K562 (cell line): ENCODE data around the gene POLL. TPM values are rescaled to one million over a fixed set of nuclear protein-coding genes. Genes with fewer than 3 reads are reported as not detected.

ENCODE experiments used
- ATAC-seq: fragments of 200-7000 bp; cut with Tn5 transposase; 3 replicates; pipeline ENCODE4 v1.9.1; 2020; ENCODE audit warnings: moderate library complexity
- BruUV-seq: library from RNA; stranded (reverse); fragments of 400-500 nt; replicated peaks from 2 replicates; lab custom pipeline; 2021; lab: Mats Ljungman, UMichigan
- CTCF ChIA-PET: fragments of 300-600 bp; formaldehyde crosslinking; extraction: SDS; loops from one replicate; lab custom pipeline; 2021; ENCODE audit warnings: low intra/inter-chr PET ratio; lab: Yijun Ruan, JAX
- POLR2A ChIA-PET: fragments of 300-600, 350-650 bp; sonication (Branson Sonifier 250); formaldehyde crosslinking; extraction: SDS; loops from one replicate; lab custom pipeline; 2021; ENCODE audit warnings: antibody characterized with exemption, inconsistent platforms; lab: Yijun Ruan, JAX
- DNase-seq, 4 experiments: peaks; one replicate each; pipeline versions ENCODE4 v3.0.0 to v3.0.0-alpha.2; 2011 to 2018; ENCODE audit warnings: low spot score in 3 of 4, mixed read lengths in 3 of 4; ENCODE audit errors: extremely low read depth in 1 of 4
- FAIRE-seq: peaks from 2 replicates; lab custom pipeline; 2011; peaks lifted over from hg19 to GRCh38; lab: Jason Lieb, UNC
- H2AFZ ChIP-seq: 2 replicates; pipeline ENCODE4 v1.6.0; 2011; ENCODE audit warnings: low read depth, low read length, control low read depth, inconsistent platforms
- H3K27ac ChIP-seq: fragments of 200-600 bp; 3 replicates; pipeline ENCODE4 v1.8.0; 2011; ENCODE audit warnings: low read depth, mild to moderate bottlenecking, control low read depth, inconsistent platforms, low read length, moderate library complexity, mixed read lengths; ENCODE audit errors: extremely low read depth
- H3K27me3 ChIP-seq, 2 experiments: fragments of 300-600 bp in 1 of 2; 2 replicates in 1 of 2; 3 replicates in 1 of 2; pipeline versions ENCODE4 v1.6.0 to v1.8.0; 2011; ENCODE audit warnings: inconsistent platforms in 2 of 2, low read length in 2 of 2, mild to moderate bottlenecking in 1 of 2, mixed read lengths in 1 of 2, moderate library complexity in 1 of 2; ENCODE audit not compliant: control insufficient read depth in 2 of 2, insufficient read depth in 2 of 2
- H3K36me3 ChIP-seq: fragments of 300-600 bp; 3 replicates; pipeline ENCODE4 v1.8.0; 2011; ENCODE audit warnings: mild to moderate bottlenecking, low read length, inconsistent platforms; ENCODE audit not compliant: control insufficient read depth, insufficient read depth
- H3K4me1 ChIP-seq, 2 experiments: fragments of 200-600 bp in 1 of 2; replicated peaks in 1 of 2; 2 replicates in 1 of 2; 3 replicates in 1 of 2; pipeline versions ENCODE4 v1.5.1 to v1.8.0; 2011; ENCODE audit warnings: inconsistent platforms in 2 of 2, low read length in 2 of 2, mild to moderate bottlenecking in 1 of 2, mixed read lengths in 1 of 2, moderate library complexity in 1 of 2; ENCODE audit not compliant: control insufficient read depth in 2 of 2, insufficient read depth in 2 of 2
- H3K4me2 ChIP-seq: 2 replicates; pipeline ENCODE4 v1.6.1; 2011; ENCODE audit warnings: low read length, control low read depth, inconsistent platforms, mixed read lengths; ENCODE audit not compliant: insufficient read depth
- H3K4me3 ChIP-seq: fragments of 200-600 bp; sonication (generic), shearing (Covaris generic); 2 replicates; pipeline ENCODE4 v1.5.1; 2016; ENCODE audit warnings: control low read depth, inconsistent platforms
- H3K79me2 ChIP-seq: fragments of 200-600 bp; 3 replicates; pipeline ENCODE4 v1.8.0; 2011; ENCODE audit warnings: low read length, inconsistent platforms; ENCODE audit not compliant: control insufficient read depth, insufficient read depth
- H3K9ac ChIP-seq, 2 experiments: 2 replicates each; pipeline versions ENCODE4 v1.6.0 to v1.6.1; 2011; ENCODE audit warnings: low read depth in 2 of 2, low read length in 2 of 2, control low read depth in 1 of 2, inconsistent platforms in 1 of 2, mild to moderate bottlenecking in 1 of 2, mixed read lengths in 1 of 2; ENCODE audit not compliant: insufficient read depth in 1 of 2
- H3K9me1 ChIP-seq: one replicate; pipeline ENCODE4 v1.6.0; 2011; ENCODE audit warnings: inconsistent platforms, mild to moderate bottlenecking, low read length, moderate library complexity; ENCODE audit not compliant: control insufficient read depth, insufficient read depth
- H3K9me3 ChIP-seq: replicated peaks from 2 replicates; pipeline ENCODE4 v1.5.1; 2011; ENCODE audit warnings: low read depth, low read length, inconsistent platforms; ENCODE audit not compliant: control insufficient read depth, insufficient read depth
- H4K20me1 ChIP-seq: replicated peaks from 2 replicates; pipeline ENCODE4 v1.6.1; 2011; ENCODE audit warnings: low read length, inconsistent platforms, mixed read lengths; ENCODE audit not compliant: control insufficient read depth, insufficient read depth
- DEAF1 ChIP-seq: fragments of 450-650 bp; formaldehyde crosslinking; IDR thresholded peaks from 2 replicates; pipeline ENCODE4 v1.4.0; 2020; ENCODE audit warnings: mild to moderate bottlenecking, moderate library complexity
- HIVEP1 ChIP-seq: fragments of 250-450 bp; sonication (Bioruptor Pico); IDR thresholded peaks from 2 replicates; pipeline ENCODE4 v1.4.0; 2020; ENCODE audit warnings: mild to moderate bottlenecking
- MXI1 ChIP-seq: IDR thresholded peaks from 2 replicates; pipeline ENCODE4 v1.6.1; 2011; ENCODE audit warnings: low read depth, mild to moderate bottlenecking, improper control_type of control experiment, low read length
- NBN ChIP-seq: fragments of 450-650 bp; IDR thresholded peaks from 2 replicates; pipeline ENCODE4 v1.6.1; 2016; ENCODE audit warnings: low read depth, mild to moderate bottlenecking
- NKRF ChIP-seq: fragments of 450-650 bp; IDR thresholded peaks from 2 replicates; pipeline ENCODE4 v1.6.1; 2016; ENCODE audit warnings: borderline replicate concordance
- RBM15 ChIP-seq: fragments of 200-400 bp; formaldehyde crosslinking; IDR thresholded peaks from 2 replicates; pipeline ENCODE4 v1.6.1; 2018; ENCODE audit warnings: mild to moderate bottlenecking, low read length, moderate library complexity; ENCODE audit not compliant: insufficient read depth
- ZNF274 ChIP-seq: IDR thresholded peaks from 2 replicates; pipeline ENCODE4 v1.6.1; 2011; ENCODE audit warnings: low read depth, mild to moderate bottlenecking, low read length, moderate library complexity, borderline replicate concordance
- WGBS: fragments of 100-300 bp; shearing (Covaris generic); methylation state at CpG from one replicate; pipeline ENCODE4 v1.1.6; 2016; ENCODE audit warnings: low coverage, mixed read lengths; ENCODE audit not compliant: insufficient coverage; ENCODE audit errors: missing lambda C conversion rate; 5-methylcytosine and 5-hydroxymethylcytosine counted together
- in situ Hi-C: fragments of 300-500 bp; cut with MboI; formaldehyde crosslinking; loops from 4 replicates; pipeline ENCODE4 v1.15.0; 2018; ENCODE audit warnings: inconsistent platforms, mixed read lengths
- intact Hi-C: fragments of 100-400 bp; cut with micrococcal nuclease; formaldehyde crosslinking; loops from 2 replicates; pipeline ENCODE4 v1.14.2; 2022
- polyA plus RNA-seq, 8 experiments: library from polyadenylated mRNA; depleted of rRNA in 4 of 8; stranded (reverse) in 5 of 8; unstranded in 3 of 8; fragments of >200 nt; fragmentation: Nextera tagmentation in 2 of 8; fragmentation: Illumina TruSeq in 1 of 8; extraction: Ambion mirVana in 2 of 8; extraction: Trizol in 1 of 8; gene quantifications; 2 replicates each; pipeline versions ENCODE4 v1.2.1 to v1.2.3, GENCODE V29; 2011 to 2014; ENCODE audit warnings: inconsistent platforms in 1 of 8, missing spikeins in 1 of 8
- total RNA-seq, 7 experiments: library from RNA; depleted of rRNA in 6 of 7; stranded (reverse); fragments of >200 nt in 6 of 7; fragmentation: Illumina TruSeq in 2 of 7; extraction: Trizol in 2 of 7; gene quantifications; 2 replicates each; pipeline versions ENCODE4 v1.2.1 to v1.2.3, GENCODE V29; 2011 to 2021; ENCODE audit warnings: low replicate concordance in 1 of 7

POLL gene
- total and polyA plus RNA-seq, 9 of the 15 experiments (the other 6 are each of a cell fraction or from before 2014, with no cell fraction given) = 1.2 to 18.7 (median 10.9) TPM

- 17% methylated on average over 1 of the region's 1 CpG for WGBS
- FAIRE-seq = no peak
- Histone ChIP-seq H3K9me3 (no peaks in the 10 kb centered on the region), H3K27ac (no peak overlapping the region), H3K9ac (no peak overlapping the region), H4K20me1 (no peaks in the 10 kb centered on the region), H3K9me1 (no peaks in the 10 kb centered on the region), H3K36me3 (no peaks in the 10 kb centered on the region), H3K4me2 (no peak overlapping the region), H2AFZ (no peak overlapping the region), H3K4me1 (no peaks in the 10 kb centered on the region), H3K79me2 (no peaks in the 10 kb centered on the region), H3K4me3 (no peak overlapping the region), H3K27me3 (no peaks in the 10 kb centered on the region)
- CTCF ChIA-PET = no interaction called here
- intact Hi-C loops (no loop called here), in situ Hi-C loops (no loop called here)
- no peak for ATAC-seq
- no peak for DNase-seq
- POLR2A ChIA-PET = no interaction called here
- TF ChIP-seq RBM15 = no peak
- no peak for TF ChIP-seq NBN
- no TSS peak for BruUV-seq
Measured at GRCh38 chr10:101625821-101626412, 37.9 kb upstream of the POLL start.

GRCh38 chr10:101624526-101625102 is 36.6 kb upstream of the POLL start:
- 54% methylated on average over 4 of the region's 4 CpGs for WGBS
- ATAC-seq = no peak
- no peaks in the 10 kb centered on the region for H3K9me3 ChIP-seq
- H3K79me2 ChIP-seq = no peaks in the 10 kb centered on the region
- no peaks in the 10 kb centered on the region for H3K27me3 ChIP-seq
- H4K20me1 ChIP-seq = no peaks in the 10 kb centered on the region
- no peaks in the 10 kb centered on the region for H3K4me1 ChIP-seq
- TF ChIP-seq NKRF (no peak), HIVEP1 (no peak), MXI1 (no peak), DEAF1 (no peak), ZNF274 (no peak)
- H3K9ac ChIP-seq = no peak overlapping the region
- CTCF ChIA-PET = no interaction called here
- H3K4me2 ChIP-seq = no peak overlapping the region
- no peaks in the 10 kb centered on the region for H3K36me3 ChIP-seq
- no TSS peak for BruUV-seq
- POLR2A ChIA-PET = no interaction called here
- in situ Hi-C loops = no loop called here
- intact Hi-C loops = no loop called here
- no peak overlapping the region for H3K4me3 ChIP-seq
- H3K27ac ChIP-seq = no peak overlapping the region
- no peaks in the 10 kb centered on the region for H3K9me1 ChIP-seq
- no peak for DNase-seq
- no peak overlapping the region for H2AFZ ChIP-seq
- FAIRE-seq = no peak
